Stomach smooth muscle (tissue), 2 donors: Measurements from ENCODE around the gene DFFA.
"Not testable (repeated sequence)": the region's sequence is repeated elsewhere in the genome, so short reads cannot be mapped to it uniquely, and the experiment has no call there.

Experiments
- H3K27ac ChIP-seq: one replicate; pipeline ENCODE4 v1.7.0; 2013; ENCODE audit warnings: mild to moderate bottlenecking, low read length, inconsistent platforms
- H3K27me3 ChIP-seq, 2 donors: one replicate each; pipeline ENCODE4 v1.7.0; 2013; ENCODE audit warnings: low read length in 2 of 2; ENCODE audit not compliant: insufficient read depth in 2 of 2, control insufficient read depth in 1 of 2
- H3K36me3 ChIP-seq, 2 donors: one replicate each; pipeline ENCODE4 v1.7.0; 2013; ENCODE audit warnings: low read length in 2 of 2; ENCODE audit not compliant: control insufficient read depth in 2 of 2, insufficient read depth in 2 of 2
- H3K4me1 ChIP-seq: one replicate; pipeline ENCODE4 v1.7.0; 2013; ENCODE audit warnings: low read length; ENCODE audit not compliant: control insufficient read depth, insufficient read depth
- H3K4me3 ChIP-seq, 2 donors: one replicate each; pipeline ENCODE4 v1.7.0; 2013; ENCODE audit warnings: low read length in 2 of 2
- H3K9ac ChIP-seq, 2 donors: one replicate each; pipeline ENCODE4 v1.7.0; 2013; ENCODE audit warnings: low read length in 2 of 2, mild to moderate bottlenecking in 1 of 2
- H3K9me3 ChIP-seq, 2 donors: one replicate each; pipeline ENCODE4 v1.7.0; 2013; ENCODE audit warnings: low read length in 2 of 2; ENCODE audit not compliant: control insufficient read depth in 2 of 2
- donor health status: healthy.
- donor health status: Pancreatic carcinoma.

Gene DFFA

DNA sequence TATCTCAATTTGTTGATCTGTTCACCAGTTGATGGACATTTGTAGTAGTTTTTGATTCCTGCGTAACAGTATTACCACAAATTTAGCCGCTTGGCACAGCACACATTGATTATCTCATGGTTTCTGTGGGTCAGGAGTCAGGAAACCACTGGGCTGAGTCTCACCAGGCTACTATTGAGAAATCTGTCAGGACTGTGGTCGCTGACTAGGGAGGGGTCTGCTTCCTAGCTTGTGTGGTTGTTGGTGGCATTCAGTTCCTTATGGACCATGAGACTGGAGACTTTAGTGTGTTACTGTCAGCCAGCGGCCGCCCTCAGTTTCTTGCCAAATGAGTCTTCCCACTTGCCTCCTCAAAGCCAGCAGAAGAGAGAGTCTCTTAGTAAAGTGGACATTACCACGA is 12.2 kb upstream of the DFFA start:
- Histone ChIP-seq H3K27me3 (no peaks in the 10 kb centered on the region), H3K9me3 (no peaks in the 10 kb centered on the region), H3K4me3 (no peak overlapping the region), H3K9ac (no peak overlapping the region), H3K4me1 (peaks cover under 1% of the 10 kb centered on the region), H3K27ac (no peak overlapping the region), H3K36me3 (peaks cover 0 to 2% of the 10 kb centered on the region in 2 donors)

DNA sequence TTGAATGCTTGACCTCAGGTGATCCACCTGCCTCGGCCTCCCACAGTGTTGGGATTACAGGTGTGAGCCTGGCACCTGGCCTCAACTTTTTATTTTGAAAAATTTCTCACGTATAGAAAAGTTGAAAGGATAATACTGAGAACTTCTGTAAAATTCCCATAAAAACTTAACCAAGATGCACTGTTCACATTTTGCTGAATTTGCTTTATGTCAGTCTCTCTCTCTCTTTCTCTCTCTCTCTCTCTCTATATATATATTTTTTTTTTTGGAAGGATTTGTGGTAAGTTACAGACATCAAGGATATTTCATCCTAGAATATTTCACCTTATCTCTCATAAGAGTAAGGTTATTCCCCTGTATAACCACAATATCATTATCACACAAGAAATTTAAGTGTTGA is 8.3 kb upstream of the DFFA start:
- no peak overlapping the region for H3K4me3 ChIP-seq
- no peak overlapping the region for H3K27ac ChIP-seq
- H3K9ac ChIP-seq: no peak overlapping the region
- no peaks in the 10 kb centered on the region for H3K9me3 ChIP-seq
- H3K36me3 ChIP-seq: no peaks in the 10 kb centered on the region
- no peaks in the 10 kb centered on the region for H3K27me3 ChIP-seq
- H3K4me1 ChIP-seq: peaks cover 9% of the 10 kb centered on the region

DNA sequence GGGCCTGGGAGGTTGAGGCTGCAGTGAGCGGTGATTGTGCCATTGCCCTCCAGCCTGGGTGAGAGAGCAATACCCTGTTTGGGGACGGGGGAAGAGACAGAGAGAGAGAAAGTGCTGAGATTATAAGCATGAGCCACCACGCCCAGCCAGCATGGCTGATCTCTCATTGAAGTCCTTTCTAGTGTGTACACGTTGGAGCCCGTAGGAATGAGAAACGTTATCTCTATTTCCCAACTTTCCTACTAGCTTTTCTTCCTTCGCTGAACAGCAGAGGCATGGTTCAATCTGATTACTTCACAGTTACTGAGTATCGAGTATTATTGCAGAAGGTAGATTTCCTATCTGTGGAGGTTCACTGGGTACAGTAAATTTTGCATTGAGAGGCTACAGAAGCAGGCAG is 7.0 kb upstream of the DFFA start:
- Histone ChIP-seq H3K4me1 (peaks cover 16% of the 10 kb centered on the region), H3K27ac (no peak overlapping the region), H3K27me3 (no peaks in the 10 kb centered on the region), H3K9ac (no peak overlapping the region), H3K4me3 (no peak overlapping the region), H3K9me3 (no peaks in the 10 kb centered on the region), H3K36me3 (no peaks in the 10 kb centered on the region)

DNA sequence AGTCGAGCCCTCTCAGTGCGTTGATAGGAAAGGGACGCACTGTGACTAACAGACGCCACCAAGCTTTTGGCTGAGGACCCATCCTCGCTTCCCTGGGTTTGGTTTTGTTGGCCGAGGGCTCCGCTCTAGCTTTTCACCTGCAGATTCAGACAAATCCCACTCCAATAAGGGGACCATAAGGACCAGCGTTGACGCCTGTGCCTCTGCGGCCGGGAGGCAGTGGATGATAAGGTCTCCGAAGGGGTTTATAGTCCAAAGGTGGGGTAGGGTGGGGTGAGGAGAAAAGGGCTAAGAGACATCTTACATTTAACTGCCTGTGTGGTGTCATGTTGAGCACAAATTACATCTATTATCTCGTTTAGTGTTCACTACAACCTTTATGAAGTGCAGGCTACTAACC is 3.2 kb upstream of the DFFA start:
- Histone ChIP-seq H3K27ac (no peak overlapping the region), H3K9me3 (no peaks in the 10 kb centered on the region), H3K4me3 (peak overlapping the region; percentile 82 to 95), H3K36me3 (no peaks in the 10 kb centered on the region), H3K9ac (peak overlapping the region; percentile 78 to 79), H3K4me1 (peaks cover 23% of the 10 kb centered on the region), H3K27me3 (no peaks in the 10 kb centered on the region)

DNA sequence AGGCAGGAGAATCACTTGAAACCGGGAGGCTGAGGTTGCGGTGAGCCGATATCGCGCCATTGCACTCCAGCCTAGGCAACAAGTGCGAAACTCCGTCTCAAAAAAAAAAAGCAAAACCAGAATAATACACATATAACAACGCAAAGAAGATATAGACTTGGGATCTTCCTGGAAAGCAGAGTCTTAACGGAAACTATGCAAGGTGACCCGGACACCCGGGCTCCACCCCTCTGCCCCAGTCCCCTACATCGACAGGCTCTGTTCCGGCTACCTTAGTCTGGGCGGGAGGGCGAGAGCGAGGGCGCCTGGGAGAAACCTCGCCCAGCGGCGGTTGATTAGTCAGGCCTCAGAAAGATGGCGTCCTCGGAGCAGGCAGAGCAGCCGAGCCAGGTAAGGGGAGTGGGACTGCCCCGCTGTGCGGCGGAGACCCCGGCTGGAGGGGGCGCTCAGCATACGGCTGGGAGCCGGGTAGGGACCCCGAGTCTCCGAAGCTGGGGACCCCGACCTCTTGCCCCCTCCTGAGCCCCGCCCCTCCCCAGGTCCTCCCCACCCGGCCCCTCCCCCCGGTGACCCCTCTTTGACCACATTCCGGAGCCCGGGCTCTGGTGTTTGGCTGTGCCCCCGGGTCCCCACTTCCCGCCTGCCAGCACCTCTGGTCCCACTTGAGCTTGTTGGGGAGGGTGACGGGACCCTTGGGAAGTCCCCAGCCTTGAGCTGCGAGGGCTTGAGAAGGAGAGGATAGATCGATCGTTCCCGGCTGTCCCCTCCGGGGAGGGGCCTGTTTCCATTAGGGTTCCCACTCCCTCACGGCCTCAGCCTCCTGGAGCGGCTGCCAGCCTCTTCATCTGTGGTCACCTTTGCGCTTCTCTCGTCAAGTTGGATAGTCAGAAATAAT is 2.5 kb upstream of the DFFA start, which contains the start of gene PEX14:
Gene PEX14 (plus strand): TSS at position 338 of the 895 bp plus-strand sequence. CDS start 17 bp downstream, at position 355.
- Histone ChIP-seq H3K36me3 (no peaks in the 10 kb centered on the region), H3K9me3 (no peaks in the 10 kb centered on the region), H3K4me3 (peak within 1 kb of the TSS; percentile 82 to 95), H3K9ac (peak within 1 kb of the TSS; percentile 78 to 79), H3K4me1 (peaks cover 23% of the 10 kb centered on the region), H3K27ac (no peak within 1 kb of the TSS), H3K27me3 (no peaks in the 10 kb centered on the region)

GRCh38 chr1:10474309-10474612 is 1.9 kb upstream of the DFFA start:
- H3K9me3 ChIP-seq, H3K36me3 ChIP-seq, H3K9ac ChIP-seq, H3K27me3 ChIP-seq, H3K27ac ChIP-seq: not testable (repeated sequence)
- peak overlapping the region; percentile 82 to 95 for H3K4me3 ChIP-seq
- H3K4me1 ChIP-seq: peaks cover 23% of the 10 kb centered on the region

DNA sequence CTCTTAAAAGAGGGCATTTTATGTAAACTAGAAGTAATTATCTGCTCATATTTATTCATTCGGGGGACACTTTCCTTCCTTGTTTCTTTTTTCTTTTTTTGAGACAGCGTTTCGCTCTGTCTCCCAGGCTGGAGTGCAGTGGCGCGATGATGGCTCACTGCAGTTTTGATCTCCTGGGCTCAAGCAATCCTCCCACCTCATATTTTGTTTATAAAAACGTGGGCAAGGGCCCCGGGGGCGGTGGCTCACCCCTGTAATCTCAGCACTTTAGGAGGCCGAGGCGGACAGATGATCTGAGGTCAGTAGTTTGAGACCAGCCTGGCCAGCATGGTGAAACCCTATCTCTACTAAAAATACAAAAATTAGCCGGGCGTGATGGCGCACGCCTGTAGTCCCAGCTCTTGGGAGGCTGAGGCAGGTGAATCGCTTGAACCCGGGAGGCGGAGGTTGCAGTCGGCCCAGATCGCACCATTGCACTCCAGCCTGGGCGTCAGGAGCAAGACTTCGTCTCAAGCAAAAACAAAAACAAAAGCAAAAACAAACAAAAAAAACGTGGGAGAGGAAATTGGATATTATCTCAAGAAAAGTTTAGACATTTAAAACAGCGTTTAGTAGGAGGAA is 926 bp upstream of the DFFA start:
- Histone ChIP-seq H3K9me3 (no peaks in the 10 kb centered on the region), H3K4me1 (peaks cover 23% of the 10 kb centered on the region), H3K36me3 (peaks cover 2 to 7% of the 10 kb centered on the region in 2 donors), H3K27me3 (no peaks in the 10 kb centered on the region), H3K4me3 (peak overlapping the region in 1 of 2 donors; percentile 93), H3K9ac (no peak overlapping the region), H3K27ac (no peak overlapping the region)

GRCh38 chr1:10471411-10472219 is 714 bp downstream of the DFFA start:
- peak overlapping the region; percentile 37 for H3K27ac ChIP-seq
- H3K36me3 ChIP-seq: peaks cover 9 to 14% of the 10 kb centered on the region in 2 donors
- H3K9ac ChIP-seq: peak overlapping the region; percentile 80 to 83
- peak overlapping the region; percentile 89 to 93 for H3K4me3 ChIP-seq
- no peaks in the 10 kb centered on the region for H3K27me3 ChIP-seq
- no peaks in the 10 kb centered on the region for H3K9me3 ChIP-seq
- H3K4me1 ChIP-seq: peaks cover 22% of the 10 kb centered on the region

DNA sequence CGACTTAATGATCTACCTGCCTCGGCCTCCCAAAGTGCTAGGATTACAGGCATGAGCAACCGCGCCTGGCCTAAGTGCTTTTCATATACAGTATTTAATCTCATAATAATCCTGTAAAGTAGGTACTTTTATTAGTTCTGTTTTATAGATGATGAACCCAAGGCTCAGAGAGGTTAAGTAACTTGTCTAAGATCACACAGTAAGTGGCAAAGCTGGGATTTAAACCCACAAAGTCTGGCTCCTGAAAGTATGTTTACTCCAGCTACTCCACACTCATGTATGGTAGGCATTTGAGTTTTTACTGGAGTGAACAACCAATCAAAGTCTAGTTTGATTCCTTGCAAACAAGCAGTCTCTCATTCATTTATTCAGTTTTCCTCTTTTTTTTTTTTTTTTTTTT is 2.3 kb downstream of the DFFA start:
- Histone ChIP-seq H3K36me3 (peaks cover 9 to 18% of the 10 kb centered on the region in 2 donors), H3K27me3 (no peaks in the 10 kb centered on the region), H3K4me3 (no peak overlapping the region), H3K9me3 (no peaks in the 10 kb centered on the region), H3K4me1 (peaks cover 11% of the 10 kb centered on the region), H3K9ac (no peak overlapping the region), H3K27ac (no peak overlapping the region)

GRCh38 chr1:10467078-10467477 is 5.3 kb downstream of the DFFA start:
- Histone ChIP-seq H3K4me1 (peaks cover 7% of the 10 kb centered on the region), H3K9ac (no peak overlapping the region), H3K27me3 (no peaks in the 10 kb centered on the region), H3K36me3 (peaks cover 29 to 37% of the 10 kb centered on the region in 2 donors), H3K9me3 (no peaks in the 10 kb centered on the region), H3K4me3 (no peak overlapping the region), H3K27ac (no peak overlapping the region)
